Measurements from ENCODE around the gene CRYBG3.

The CRYBG3 gene

GRCh38 chr3:97959872-97960271, 138.1 kb downstream of the CRYBG3 start:
- Histone ChIP-seq H3K14ac (ENCODE audit: low read length in 2 of 2) (no peak overlapping the region), H2AK5ac (ENCODE audit: low read length, severe bottlenecking) (no peak overlapping the region), H4K91ac (ENCODE audit: low read length) (no peak overlapping the region), H3K9ac (ENCODE audit: low read length) (peak overlapping the region; percentile 46), H3K18ac (ENCODE audit: low read depth in 1 of 2, low read length in 2 of 2) (no peak overlapping the region), H3K4me3 (ENCODE audit: insufficient read depth in 1 of 2, low read depth in 1 of 2, low read length in 2 of 2) (no peak overlapping the region), H2BK5ac (ENCODE audit: low read depth, low read length, poor library complexity, severe bottlenecking) (no peak overlapping the region), H3K79me1 (replicated peaks; ENCODE audit: low read length, poor library complexity, severe bottlenecking) (peaks cover 7% of the 10 kb centered on the region), H2AFZ (ENCODE audit: low read depth, low read length) (no peak overlapping the region), H3K9me3 (ENCODE audit: control insufficient read depth, low read length) (no peaks in the 10 kb centered on the region), H3K23ac (ENCODE audit: low read length in 2 of 2) (no peak overlapping the region), H3K4me2 (ENCODE audit: low read length, poor library complexity, severe bottlenecking) (no peak overlapping the region), H2BK120ac (ENCODE audit: low read depth, low read length) (no peak overlapping the region), H3K27me3 (ENCODE audit: control insufficient read depth in 1 of 2, insufficient read depth in 1 of 2, low read length in 2 of 2) (no peaks in the 10 kb centered on the region), H3K4ac (ENCODE audit: low read depth in 1 of 2, low read length in 2 of 2) (no peak overlapping the region), H3K27ac (ENCODE audit: low read length, poor library complexity, severe bottlenecking) (no peak overlapping the region), H3K36me3 (ENCODE audit: control insufficient read depth in 1 of 2, insufficient read depth in 2 of 2, low read depth in 1 of 2, low read length in 2 of 2) (peaks cover 0 to 43% of the 10 kb centered on the region in 2 experiments), H3K4me1 (ENCODE audit: control insufficient read depth, insufficient read depth, low read depth, low read length) (peaks cover 6% of the 10 kb centered on the region), H2BK12ac (ENCODE audit: low read length in 2 of 2) (no peak overlapping the region), H2BK15ac (ENCODE audit: low read depth, poor library complexity, severe bottlenecking) (no peak overlapping the region), H4K8ac (ENCODE audit: low read length) (no peak overlapping the region)
- 94% methylated on average over 5 of the region's 5 CpGs for WGBS
- DNase-seq = no peak

- H3K9ac ChIP-seq (ENCODE audit: low read length) = peak overlapping the region; percentile 46
- H3K14ac ChIP-seq (ENCODE audit: low read length in 2 of 2) = no peak overlapping the region
- H3K23ac ChIP-seq (ENCODE audit: low read length in 2 of 2) = no peak overlapping the region
- H2BK5ac ChIP-seq (ENCODE audit: low read depth, low read length, poor library complexity, severe bottlenecking) = no peak overlapping the region
- H3K4me2 ChIP-seq (ENCODE audit: low read length, poor library complexity, severe bottlenecking) = no peak overlapping the region
- DNase-seq = no peak
- no peak overlapping the region for H2BK15ac ChIP-seq (ENCODE audit: low read depth, poor library complexity, severe bottlenecking)
- no peak overlapping the region for H4K91ac ChIP-seq (ENCODE audit: low read length)
- H4K8ac ChIP-seq (ENCODE audit: low read length) = no peak overlapping the region
- H3K27me3 ChIP-seq (ENCODE audit: control insufficient read depth in 1 of 2, insufficient read depth in 1 of 2, low read length in 2 of 2) = no peaks in the 10 kb centered on the region
- no peaks in the 10 kb centered on the region for H3K9me3 ChIP-seq (ENCODE audit: control insufficient read depth, low read length)
- peaks cover 0 to 39% of the 10 kb centered on the region in 2 experiments for H3K36me3 ChIP-seq (ENCODE audit: control insufficient read depth in 1 of 2, insufficient read depth in 2 of 2, low read depth in 1 of 2, low read length in 2 of 2)
- no peak overlapping the region for H2AFZ ChIP-seq (ENCODE audit: low read depth, low read length)
- WGBS = 90% methylated on average over 4 of the region's 5 CpGs
- H2BK120ac ChIP-seq (ENCODE audit: low read depth, low read length) = no peak overlapping the region
- H3K27ac ChIP-seq (ENCODE audit: low read length, poor library complexity, severe bottlenecking) = no peak overlapping the region
- no peak overlapping the region for H2BK12ac ChIP-seq (ENCODE audit: low read length in 2 of 2)
- peaks cover 6% of the 10 kb centered on the region for H3K4me1 ChIP-seq (ENCODE audit: control insufficient read depth, insufficient read depth, low read depth, low read length)
- H3K4me3 ChIP-seq (ENCODE audit: insufficient read depth in 1 of 2, low read depth in 1 of 2, low read length in 2 of 2) = peak overlapping the region in 1 of 2 experiments; percentile 22
- H2AK5ac ChIP-seq (ENCODE audit: low read length, severe bottlenecking) = no peak overlapping the region
- no peak overlapping the region for H3K18ac ChIP-seq (ENCODE audit: low read depth in 1 of 2, low read length in 2 of 2)
- H3K79me1 ChIP-seq (replicated peaks; ENCODE audit: low read length, poor library complexity, severe bottlenecking) = peaks cover 7% of the 10 kb centered on the region
- no peak overlapping the region for H3K4ac ChIP-seq (ENCODE audit: low read depth in 1 of 2, low read length in 2 of 2)
Observed at GRCh38 chr3:97960551-97960950, 138.7 kb downstream of the CRYBG3 start.

- H2BK15ac ChIP-seq (ENCODE audit: low read depth, poor library complexity, severe bottlenecking) = no peak overlapping the region
- H3K4ac ChIP-seq (ENCODE audit: low read depth in 1 of 2, low read length in 2 of 2) = no peak overlapping the region
- H4K8ac ChIP-seq (ENCODE audit: low read length) = no peak overlapping the region
- peak overlapping the region; percentile 46 for H3K9ac ChIP-seq (ENCODE audit: low read length)
- no peak overlapping the region for H3K23ac ChIP-seq (ENCODE audit: low read length in 2 of 2)
- peaks cover 6% of the 10 kb centered on the region for H3K4me1 ChIP-seq (ENCODE audit: control insufficient read depth, insufficient read depth, low read depth, low read length)
- peaks cover 7% of the 10 kb centered on the region for H3K79me1 ChIP-seq (replicated peaks; ENCODE audit: low read length, poor library complexity, severe bottlenecking)
- H3K4me2 ChIP-seq (ENCODE audit: low read length, poor library complexity, severe bottlenecking) = no peak overlapping the region
- peak overlapping the region in 1 of 2 experiments; percentile 22 for H3K4me3 ChIP-seq (ENCODE audit: insufficient read depth in 1 of 2, low read depth in 1 of 2, low read length in 2 of 2)
- DNase-seq = no peak
- H2BK12ac ChIP-seq (ENCODE audit: low read length in 2 of 2) = no peak overlapping the region
- WGBS = 100% methylated on average over 3 of the region's 8 CpGs
- peaks cover 0 to 39% of the 10 kb centered on the region in 2 experiments for H3K36me3 ChIP-seq (ENCODE audit: control insufficient read depth in 1 of 2, insufficient read depth in 2 of 2, low read depth in 1 of 2, low read length in 2 of 2)
- no peaks in the 10 kb centered on the region for H3K27me3 ChIP-seq (ENCODE audit: control insufficient read depth in 1 of 2, insufficient read depth in 1 of 2, low read length in 2 of 2)
- no peak overlapping the region for H4K91ac ChIP-seq (ENCODE audit: low read length)
- H2BK5ac ChIP-seq (ENCODE audit: low read depth, low read length, poor library complexity, severe bottlenecking) = no peak overlapping the region
- no peaks in the 10 kb centered on the region for H3K9me3 ChIP-seq (ENCODE audit: control insufficient read depth, low read length)
- H2BK120ac ChIP-seq (ENCODE audit: low read depth, low read length) = no peak overlapping the region
- no peak overlapping the region for H2AK5ac ChIP-seq (ENCODE audit: low read length, severe bottlenecking)
- H3K27ac ChIP-seq (ENCODE audit: low read length, poor library complexity, severe bottlenecking) = no peak overlapping the region
- H2AFZ ChIP-seq (ENCODE audit: low read depth, low read length) = no peak overlapping the region
- H3K14ac ChIP-seq (ENCODE audit: low read length in 2 of 2) = no peak overlapping the region
- no peak overlapping the region for H3K18ac ChIP-seq (ENCODE audit: low read depth in 1 of 2, low read length in 2 of 2)
Observed at GRCh38 chr3:97960993-97961766, 139.4 kb downstream of the CRYBG3 start.

GRCh38 chr3:97967966-97968365, 146.2 kb downstream of the CRYBG3 start:
- no peak overlapping the region for H4K91ac ChIP-seq (ENCODE audit: low read length)
- H3K14ac ChIP-seq (ENCODE audit: low read length in 2 of 2) = no peak overlapping the region
- peaks cover 0 to 32% of the 10 kb centered on the region in 2 experiments for H3K36me3 ChIP-seq (ENCODE audit: control insufficient read depth in 1 of 2, insufficient read depth in 2 of 2, low read depth in 1 of 2, low read length in 2 of 2)
- H3K79me1 ChIP-seq (replicated peaks; ENCODE audit: low read length, poor library complexity, severe bottlenecking) = peaks cover 1% of the 10 kb centered on the region
- H3K9me3 ChIP-seq (ENCODE audit: control insufficient read depth, low read length) = no peaks in the 10 kb centered on the region
- no peak overlapping the region for H3K18ac ChIP-seq (ENCODE audit: low read depth in 1 of 2, low read length in 2 of 2)
- H3K4ac ChIP-seq (ENCODE audit: low read depth in 1 of 2, low read length in 2 of 2) = no peak overlapping the region
- no peak for DNase-seq
- H2AFZ ChIP-seq (ENCODE audit: low read depth, low read length) = no peak overlapping the region
- no peak overlapping the region for H2BK15ac ChIP-seq (ENCODE audit: low read depth, poor library complexity, severe bottlenecking)
- no peak overlapping the region for H3K27ac ChIP-seq (ENCODE audit: low read length, poor library complexity, severe bottlenecking)
- WGBS = 97% methylated on average over 6 of the region's 8 CpGs
- peaks cover 2% of the 10 kb centered on the region for H3K4me1 ChIP-seq (ENCODE audit: control insufficient read depth, insufficient read depth, low read depth, low read length)
- H2BK120ac ChIP-seq (ENCODE audit: low read depth, low read length) = no peak overlapping the region
- H2BK12ac ChIP-seq (ENCODE audit: low read length in 2 of 2) = peak overlapping the region in 1 of 2 experiments; percentile 52
- no peak overlapping the region for H3K9ac ChIP-seq (ENCODE audit: low read length)
- no peak overlapping the region for H3K4me2 ChIP-seq (ENCODE audit: low read length, poor library complexity, severe bottlenecking)
- no peak overlapping the region for H2AK5ac ChIP-seq (ENCODE audit: low read length, severe bottlenecking)
- no peak overlapping the region for H4K8ac ChIP-seq (ENCODE audit: low read length)
- H3K4me3 ChIP-seq (ENCODE audit: insufficient read depth in 1 of 2, low read depth in 1 of 2, low read length in 2 of 2) = no peak overlapping the region
- no peak overlapping the region for H2BK5ac ChIP-seq (ENCODE audit: low read depth, low read length, poor library complexity, severe bottlenecking)
- no peaks in the 10 kb centered on the region for H3K27me3 ChIP-seq (ENCODE audit: control insufficient read depth in 1 of 2, insufficient read depth in 1 of 2, low read length in 2 of 2)
- H3K23ac ChIP-seq (ENCODE audit: low read length in 2 of 2) = no peak overlapping the region
